Lung microvascular endothelial cell (primary cell): ENCODE data around the gene GGA2. TPM values are rescaled to one million over a fixed set of nuclear protein-coding genes. Genes with fewer than 3 reads are reported as not detected.
"Not testable (repeated sequence)": the region's sequence is repeated elsewhere in the genome, so short reads cannot be mapped to it uniquely, and the experiment has no call there.

Experiments used
- DNase-seq, 2 donors: peaks; one replicate each; pipeline versions ENCODE4 v3.0.0 to v3.0.0-alpha.2; 2010; ENCODE audit warnings: low read depth in 2 of 2
- total RNA-seq: library from RNA; depleted of rRNA; stranded (reverse); fragments of >200 nt; gene quantifications from 2 replicates; pipeline ENCODE4 v1.2.1, GENCODE V29; 2014

Gene GGA2
- total RNA-seq, 1 donor from 2014 or later: 28.4 TPM

- DNase-seq: peak; percentile 66 to 94
Measured at GRCh38 chr16:23504453-23505179, 5.7 kb downstream of the GGA2 start.

GRCh38 chr16:23504076-23504452 is 6.2 kb downstream of the GGA2 start:
- peak in 1 of 2 donors; percentile 73 for DNase-seq

GRCh38 chr16:23502466-23502865 is 7.8 kb downstream of the GGA2 start:
- peak; percentile 61 to 75 for DNase-seq

- DNase-seq: no peak
Measured at GRCh38 chr16:23501291-23501690, 9.0 kb downstream of the GGA2 start.

- no peak for DNase-seq
Measured at GRCh38 chr16:23500862-23501225, 9.4 kb downstream of the GGA2 start.

- DNase-seq: no peak
Measured at GRCh38 chr16:23500212-23500861, 10.0 kb downstream of the GGA2 start.

GRCh38 chr16:23499801-23500200 is 10.5 kb downstream of the GGA2 start:
- no peak for DNase-seq

- DNase-seq: no peak
Measured at GRCh38 chr16:23498863-23499262, 11.4 kb downstream of the GGA2 start.

GRCh38 chr16:23497543-23497868 is 12.8 kb downstream of the GGA2 start:
- DNase-seq: no peak

GRCh38 chr16:23496821-23497542 is 13.3 kb downstream of the GGA2 start:
- DNase-seq: peak; percentile 63 to 75

GRCh38 chr16:23495671-23496070 is 14.6 kb downstream of the GGA2 start:
- no peak for DNase-seq

GRCh38 chr16:23494188-23494587 is 16.1 kb downstream of the GGA2 start:
- DNase-seq: no peak

- DNase-seq: peak in 1 of 2 donors; percentile 67
Measured at GRCh38 chr16:23491490-23492391, 18.6 kb downstream of the GGA2 start.

- no peak for DNase-seq
Measured at GRCh38 chr16:23486480-23486879, 23.8 kb downstream of the GGA2 start.

GRCh38 chr16:23485841-23486240 is 24.5 kb downstream of the GGA2 start:
- no peak for DNase-seq

GRCh38 chr16:23485257-23485614 is 25.1 kb downstream of the GGA2 start:
- DNase-seq: no peak

GRCh38 chr16:23484510-23485256 is 25.6 kb downstream of the GGA2 start:
- no peak for DNase-seq

GRCh38 chr16:23483492-23483891 is 26.8 kb downstream of the GGA2 start:
- DNase-seq: not testable (repeated sequence)

GRCh38 chr16:23482778-23483177 is 27.5 kb downstream of the GGA2 start:
- no peak for DNase-seq

GRCh38 chr16:23480257-23480656 is 30.0 kb downstream of the GGA2 start:
- no peak for DNase-seq

- no peak for DNase-seq
Measured at GRCh38 chr16:23479138-23479537, 31.2 kb downstream of the GGA2 start.
